ENCODE measurements around the gene SLC4A7. TPM values are rescaled to one million over a fixed set of nuclear protein-coding genes. Genes with fewer than 3 reads are reported as not detected.

Gene SLC4A7
- total RNA-seq = 114 TPM

GRCh38 chr3:27484015-27484844 is at the start of gene SLC4A7:
TSS of gene SLC4A7 (minus strand) at chr3:27484384. CDS start at chr3:27484126, 258 bp downstream.

GRCh38 chr3:27368831-27369607 is 115.2 kb downstream of the SLC4A7 start, which contains the start of gene NEK10:
TSS of gene NEK10 (minus strand) at chr3:27369383. CDS start at chr3:27352882, 16,501 bp downstream.

Other genes starting within 250 kb of the SLC4A7 start
- gene NEK10, start 115.0 kb downstream of the SLC4A7 start, total RNA-seq = 6.2 TPM
- 4.6 TPM for gene EOMES, start 237.9 kb upstream of the SLC4A7 start, total RNA-seq